ENCODE data around the gene TEKT2.

Gene TEKT2

GRCh38 chr1:36106269-36106668 is 22.4 kb downstream of the TEKT2 start:
- no peak for DNase-seq (ENCODE audit: low read depth)

GRCh38 chr1:36107394-36107793 is 23.5 kb downstream of the TEKT2 start:
- no peak for DNase-seq (ENCODE audit: low read depth)

DNA sequence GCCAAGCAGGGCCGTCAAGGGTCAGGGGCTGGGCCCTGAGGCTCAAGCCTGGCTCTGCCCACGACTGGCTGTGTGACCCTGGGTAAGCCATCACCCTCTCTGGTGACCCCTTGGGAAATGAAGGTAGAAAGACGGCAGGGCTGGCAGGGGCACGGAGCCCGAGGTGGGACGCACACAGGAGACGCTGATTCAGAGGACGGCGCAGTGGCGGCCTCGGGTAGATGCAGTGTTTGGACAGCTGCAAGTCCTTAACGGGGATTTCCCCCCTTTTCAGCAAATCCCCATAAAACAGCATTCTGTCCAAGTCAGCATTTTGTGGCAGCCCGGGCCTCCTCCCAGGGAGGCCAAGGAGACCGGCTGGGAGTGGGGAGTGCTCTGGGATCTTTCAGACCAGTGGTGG is 24.4 kb downstream of the TEKT2 start:
- DNase-seq (ENCODE audit: low read depth): no peak

DNA sequence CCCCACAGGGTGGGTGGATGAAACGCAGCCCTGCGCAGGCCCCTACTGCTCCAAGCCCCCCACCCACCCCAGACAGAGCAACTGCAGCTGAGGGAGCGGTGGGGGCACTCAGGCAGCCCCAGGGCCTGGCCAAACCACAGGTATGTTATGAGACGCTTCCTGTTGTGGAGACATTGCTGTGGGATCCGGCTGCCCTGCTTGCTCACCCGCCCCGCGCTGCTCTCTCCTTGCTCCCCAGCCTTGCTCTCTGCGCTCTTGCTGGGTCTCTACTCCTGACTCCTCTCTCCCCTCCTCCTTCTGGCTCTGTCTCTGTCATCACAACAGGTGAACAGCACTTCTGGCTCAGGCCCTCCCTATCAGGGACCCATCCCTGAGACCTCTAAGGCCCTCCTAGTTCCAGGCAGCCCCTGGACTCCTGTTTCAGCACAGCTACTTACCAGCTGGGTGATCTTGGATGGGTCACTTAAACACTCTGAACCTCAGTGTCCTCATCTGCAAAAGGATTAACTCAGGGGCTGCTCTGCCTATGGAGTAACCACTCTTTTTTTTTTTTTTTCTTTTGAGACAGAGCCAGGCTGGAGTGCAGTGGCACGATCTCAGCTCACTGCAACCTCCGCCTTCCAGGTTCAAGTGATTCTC is 25.3 kb downstream of the TEKT2 start:
- DNase-seq (ENCODE audit: low read depth): no peak

- DNase-seq (ENCODE audit: low read depth): no peak
These were observed 27.3 kb downstream of the TEKT2 start for GRCh38 chr1:36111151-36111550.

DNA sequence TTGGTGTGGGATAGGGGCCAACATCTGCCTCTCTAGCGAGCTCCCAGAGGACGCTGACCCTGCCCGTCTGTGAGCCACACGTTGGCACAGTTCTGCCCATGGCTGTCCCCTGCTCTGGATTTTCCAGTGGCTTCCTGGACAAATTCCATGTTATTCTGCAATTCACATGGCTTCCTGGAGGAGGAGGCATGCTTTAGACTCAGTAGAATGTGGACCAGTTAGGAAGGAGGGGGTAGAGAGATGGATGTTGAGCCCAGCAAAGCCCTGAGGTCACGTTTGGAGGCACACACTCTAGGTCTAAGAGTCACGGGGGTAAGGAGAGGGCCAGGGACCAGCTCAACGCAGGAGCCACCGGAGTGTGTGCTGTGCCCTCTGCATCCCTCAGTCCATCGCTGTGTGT is 28.9 kb downstream of the TEKT2 start:
- no peak for DNase-seq (ENCODE audit: low read depth)

DNA sequence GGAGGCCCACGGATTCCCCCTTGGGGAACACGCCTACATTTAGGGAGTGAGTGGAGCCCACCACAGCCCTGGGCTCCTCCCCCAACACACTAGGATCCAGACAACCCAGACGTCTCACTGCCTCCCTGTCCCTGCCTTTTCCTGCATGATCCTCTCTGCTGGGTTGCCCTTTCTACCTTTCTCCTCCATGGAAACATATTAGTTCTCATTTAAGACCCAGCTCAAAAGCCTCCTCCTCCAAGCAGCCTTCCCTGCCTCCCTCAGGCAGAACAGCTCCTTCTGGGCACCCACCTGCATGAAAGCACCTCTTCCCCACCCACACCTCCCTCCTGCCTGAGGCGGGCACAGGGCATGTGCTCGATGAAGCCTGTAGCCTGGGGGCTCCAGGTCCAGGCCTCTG is 30.5 kb downstream of the TEKT2 start:
- DNase-seq (ENCODE audit: low read depth): no peak

DNA sequence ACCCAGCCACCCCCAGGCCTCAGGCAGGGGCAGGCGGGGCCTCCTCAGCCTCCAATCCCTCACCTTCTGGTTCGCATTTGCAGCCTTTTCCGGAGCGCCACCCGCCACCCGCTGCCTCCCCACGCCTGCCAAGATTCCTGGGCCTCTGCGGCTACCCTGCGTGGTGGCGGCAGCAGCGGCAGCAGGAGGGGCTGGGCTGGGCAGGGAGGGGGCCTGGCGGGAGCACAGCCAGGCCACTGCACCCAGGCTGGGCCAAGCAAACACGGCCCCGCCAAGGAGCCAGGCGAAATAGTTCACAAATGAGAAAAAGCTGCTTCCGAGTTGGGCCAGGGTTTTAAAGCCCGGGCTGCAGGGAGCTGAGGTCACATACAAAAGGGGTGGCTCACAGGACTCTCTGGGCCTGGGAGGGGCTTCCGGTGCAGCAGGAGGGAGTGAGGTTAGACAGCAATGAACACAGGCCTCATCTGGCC is 31.3 kb downstream of the TEKT2 start:
- no peak for DNase-seq (ENCODE audit: low read depth)

- DNase-seq (ENCODE audit: low read depth): no peak
These were observed 32.0 kb downstream of the TEKT2 start for GRCh38 chr1:36115931-36116330.

DNA sequence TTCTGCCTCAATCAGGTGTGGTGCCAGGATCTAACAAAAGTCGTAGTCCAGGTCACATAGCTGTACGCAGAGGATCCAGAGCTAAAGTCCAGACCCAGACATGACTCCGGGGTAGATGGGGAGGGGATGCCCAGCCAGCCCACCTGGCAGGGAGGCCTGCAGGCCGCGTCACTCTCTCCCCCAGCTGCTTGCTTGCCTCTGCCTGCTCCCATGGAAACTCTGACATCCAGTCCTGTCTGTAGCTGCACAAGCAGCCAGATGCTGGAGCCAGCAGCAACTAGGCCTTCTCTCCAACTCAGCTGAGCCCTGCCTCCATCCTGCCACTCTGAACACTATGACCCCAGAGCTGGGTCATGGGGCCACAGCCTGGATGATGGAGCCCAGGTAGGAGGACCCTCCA is 33.0 kb downstream of the TEKT2 start:
- DNase-seq (ENCODE audit: low read depth): no peak

DNA sequence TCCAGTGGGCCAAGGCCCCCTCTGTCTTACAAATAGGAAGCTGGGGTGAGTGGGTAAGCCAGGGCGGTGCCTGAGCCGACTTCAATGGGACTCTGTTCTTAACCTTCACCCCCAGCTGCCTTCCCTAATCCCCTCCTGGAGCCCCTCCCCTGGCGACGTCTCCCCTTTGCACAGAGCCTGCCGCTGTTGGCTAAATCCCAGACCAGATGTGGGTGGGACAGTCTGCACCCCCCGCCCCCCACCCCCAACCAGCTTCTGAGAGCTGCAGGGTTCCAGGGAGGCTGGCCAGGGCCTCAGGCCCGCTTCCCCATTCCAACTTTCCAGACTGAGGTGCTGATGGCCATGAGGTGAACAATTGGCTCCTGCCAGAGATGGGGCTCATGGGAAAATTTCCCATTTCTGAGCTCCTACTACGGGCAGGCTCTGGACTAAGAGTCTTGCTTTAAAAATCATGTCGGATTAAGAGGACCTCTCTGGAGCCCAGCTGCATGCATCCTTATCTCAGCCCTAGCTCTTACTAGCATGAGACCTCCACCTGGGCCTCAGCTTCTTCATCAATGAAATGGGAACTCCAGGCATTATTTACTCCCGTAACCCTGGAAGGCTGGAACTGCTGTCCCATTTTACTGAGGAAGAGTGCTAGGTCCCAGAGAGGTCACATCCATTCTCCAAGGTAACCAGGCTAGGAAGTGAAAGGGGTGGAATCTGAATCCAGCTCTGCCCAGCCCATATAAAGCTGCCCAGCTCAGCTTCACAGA is 34.7 kb downstream of the TEKT2 start:
- DNase-seq (ENCODE audit: low read depth): no peak

DNA sequence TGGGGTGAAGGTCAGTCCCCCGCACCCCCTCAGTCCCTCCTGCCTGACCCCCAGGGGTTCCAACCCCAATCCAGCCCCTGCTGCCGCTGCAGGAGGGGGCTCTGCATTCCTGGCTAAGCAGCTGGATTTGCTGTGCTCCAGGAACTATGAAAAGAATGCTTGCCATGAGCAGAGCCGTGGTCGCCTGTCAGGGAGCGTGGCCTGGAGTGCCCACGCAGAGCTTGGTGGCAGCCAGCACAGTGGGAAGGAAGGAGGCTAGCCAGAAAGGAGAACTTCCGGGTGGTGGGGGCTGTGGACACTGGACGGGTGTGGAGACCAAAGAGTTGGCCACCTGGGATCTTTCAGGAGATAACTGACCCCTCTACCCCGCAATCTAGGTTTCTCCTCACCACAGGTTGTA is 35.6 kb downstream of the TEKT2 start:
- no peak for DNase-seq (ENCODE audit: low read depth)

- no peak for DNase-seq (ENCODE audit: low read depth)
These were observed 38.5 kb downstream of the TEKT2 start for GRCh38 chr1:36122062-36123030.

DNA sequence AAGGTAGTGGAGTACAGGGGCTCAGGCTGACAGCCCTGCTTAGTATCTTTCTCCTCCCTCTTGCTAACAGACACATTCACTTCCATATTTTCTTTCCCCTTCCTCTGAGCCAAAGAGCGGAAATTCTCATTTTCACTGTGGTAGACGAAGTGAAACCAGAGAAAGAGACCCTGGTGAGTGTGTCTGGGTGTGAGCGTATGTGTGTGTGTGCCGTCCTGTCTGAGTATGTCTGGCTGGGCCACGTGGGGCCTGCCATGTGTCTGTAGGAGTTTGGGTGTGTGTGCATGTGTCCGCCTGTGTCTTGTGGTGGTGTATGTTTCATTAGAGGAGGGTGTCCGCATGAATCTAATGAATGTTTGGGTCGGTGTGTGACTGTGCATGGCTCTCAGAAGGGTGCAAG is 39.5 kb downstream of the TEKT2 start:
- DNase-seq (ENCODE audit: low read depth): no peak

GRCh38 chr1:36124404-36125128 is 40.7 kb downstream of the TEKT2 start:
- no peak for DNase-seq (ENCODE audit: low read depth)

GRCh38 chr1:36125129-36125991 is 41.5 kb downstream of the TEKT2 start, which contains the start of gene COL8A2:
Gene COL8A2 (minus strand): TSS chr1:36125222. CDS start chr1:36100242, 24,980 bp downstream.
- no peak for DNase-seq (ENCODE audit: low read depth)

- DNase-seq (ENCODE audit: low read depth): no peak
These were observed 42.3 kb downstream of the TEKT2 start for GRCh38 chr1:36126005-36126716.

DNA sequence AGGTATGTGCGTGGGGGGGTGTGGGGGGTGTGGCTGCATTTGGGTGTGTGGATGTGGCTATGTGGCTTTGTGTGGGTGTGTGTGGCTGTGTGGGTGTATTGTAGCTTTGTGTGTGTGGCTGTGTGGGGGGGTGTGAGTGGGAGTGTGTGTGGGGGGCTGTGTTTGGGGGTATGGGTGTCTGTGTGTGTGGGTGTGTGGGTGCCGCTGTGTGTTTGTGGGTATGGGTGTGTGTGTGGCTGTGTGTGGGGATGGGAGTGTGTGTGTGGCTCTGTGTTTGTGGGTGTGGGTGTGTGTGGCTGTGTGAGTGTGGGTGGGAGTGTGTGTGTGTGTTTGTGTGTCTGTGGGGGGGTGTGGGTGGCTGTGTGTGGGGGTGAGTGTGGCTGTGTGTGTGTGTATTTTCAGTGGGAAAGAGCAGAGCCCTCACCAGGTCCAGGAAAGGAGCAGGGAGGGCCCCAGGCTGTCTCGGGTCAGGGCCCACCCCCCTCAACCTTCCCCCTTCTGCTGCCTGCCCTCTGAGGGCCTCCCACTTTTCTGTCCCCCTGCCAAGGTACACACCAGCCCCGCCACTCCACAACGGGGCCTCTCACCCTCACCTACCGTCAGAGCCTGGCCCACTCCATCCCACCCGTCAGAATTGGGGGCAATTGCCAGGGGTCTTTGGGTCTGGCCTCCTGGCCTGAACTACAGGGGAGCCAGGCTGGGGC is 43.1 kb downstream of the TEKT2 start:
- DNase-seq (ENCODE audit: low read depth): no peak

DNA sequence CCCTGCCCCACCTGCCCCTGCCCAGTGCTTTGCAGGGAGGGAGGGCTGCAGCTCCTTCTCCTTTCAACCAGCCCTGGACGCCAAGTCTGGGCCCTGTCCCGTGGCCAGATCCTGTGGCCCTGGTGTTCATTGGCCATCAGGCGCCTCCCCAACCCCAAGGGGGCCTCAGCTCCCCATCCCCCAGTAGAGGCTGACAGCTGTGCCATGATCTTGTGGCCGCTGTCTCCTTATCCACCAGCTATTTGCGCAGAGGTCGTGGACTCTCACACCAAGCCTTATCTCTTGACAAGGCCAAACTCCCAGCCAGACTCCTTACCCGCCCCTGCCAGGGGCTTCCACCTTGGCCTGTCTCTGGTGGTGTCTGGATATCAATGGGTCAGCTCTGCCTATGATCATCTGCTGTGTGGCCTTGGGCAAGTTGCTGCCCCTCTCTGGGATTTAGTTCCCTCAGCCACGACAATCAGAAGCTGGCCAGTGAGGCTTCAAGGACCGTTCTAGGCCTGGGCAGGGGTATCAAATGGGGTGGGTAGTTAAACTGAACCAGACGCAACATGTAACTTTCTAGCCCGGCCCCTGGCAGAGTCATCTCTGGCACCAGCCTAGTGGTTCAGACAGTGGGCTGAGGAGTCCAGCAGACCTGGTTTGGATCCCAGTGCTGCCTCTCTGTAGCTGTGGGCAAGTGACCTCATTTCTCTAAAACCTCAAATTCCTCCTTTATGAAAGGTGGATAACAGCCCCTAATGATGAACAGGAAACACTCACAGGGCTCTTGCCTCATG is 44.4 kb downstream of the TEKT2 start:
- no peak for DNase-seq (ENCODE audit: low read depth)
